GM12874 (cell line): ENCODE results near the gene HSD17B4.

Experiments used
- TF ChIP-seq, protein P1 (sequence below): IDR thresholded peaks from 2 replicates; pipeline ENCODE4 v1.5.1; 2011; ENCODE audit warnings: low read depth, mild to moderate bottlenecking, control low read depth, low read length, moderate library complexity; ENCODE audit not compliant: insufficient read depth

Gene HSD17B4

DNA sequence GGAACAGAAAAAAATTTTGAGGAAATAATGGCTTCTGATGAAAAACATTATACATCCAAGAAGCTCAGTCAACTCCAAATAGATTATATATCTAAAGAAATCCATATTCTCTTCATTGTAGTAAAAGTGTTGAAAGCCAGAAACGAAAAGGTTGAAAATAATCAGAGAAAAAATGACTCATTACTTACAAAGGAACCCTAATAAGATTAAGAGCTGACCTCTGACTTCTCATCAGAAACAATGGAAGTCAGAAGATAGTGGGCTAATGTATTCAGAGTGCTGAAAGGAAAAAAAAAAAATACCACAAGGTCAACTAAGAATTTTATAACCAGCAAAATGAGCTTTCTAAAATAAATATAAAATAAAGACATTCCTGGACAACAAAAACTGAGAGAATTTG lies 60.0 kb downstream of the HSD17B4 start:
- TF ChIP-seq, protein P1, sequence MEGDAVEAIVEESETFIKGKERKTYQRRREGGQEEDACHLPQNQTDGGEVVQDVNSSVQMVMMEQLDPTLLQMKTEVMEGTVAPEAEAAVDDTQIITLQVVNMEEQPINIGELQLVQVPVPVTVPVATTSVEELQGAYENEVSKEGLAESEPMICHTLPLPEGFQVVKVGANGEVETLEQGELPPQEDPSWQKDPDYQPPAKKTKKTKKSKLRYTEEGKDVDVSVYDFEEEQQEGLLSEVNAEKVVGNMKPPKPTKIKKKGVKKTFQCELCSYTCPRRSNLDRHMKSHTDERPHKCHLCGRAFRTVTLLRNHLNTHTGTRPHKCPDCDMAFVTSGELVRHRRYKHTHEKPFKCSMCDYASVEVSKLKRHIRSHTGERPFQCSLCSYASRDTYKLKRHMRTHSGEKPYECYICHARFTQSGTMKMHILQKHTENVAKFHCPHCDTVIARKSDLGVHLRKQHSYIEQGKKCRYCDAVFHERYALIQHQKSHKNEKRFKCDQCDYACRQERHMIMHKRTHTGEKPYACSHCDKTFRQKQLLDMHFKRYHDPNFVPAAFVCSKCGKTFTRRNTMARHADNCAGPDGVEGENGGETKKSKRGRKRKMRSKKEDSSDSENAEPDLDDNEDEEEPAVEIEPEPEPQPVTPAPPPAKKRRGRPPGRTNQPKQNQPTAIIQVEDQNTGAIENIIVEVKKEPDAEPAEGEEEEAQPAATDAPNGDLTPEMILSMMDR: no peak

DNA sequence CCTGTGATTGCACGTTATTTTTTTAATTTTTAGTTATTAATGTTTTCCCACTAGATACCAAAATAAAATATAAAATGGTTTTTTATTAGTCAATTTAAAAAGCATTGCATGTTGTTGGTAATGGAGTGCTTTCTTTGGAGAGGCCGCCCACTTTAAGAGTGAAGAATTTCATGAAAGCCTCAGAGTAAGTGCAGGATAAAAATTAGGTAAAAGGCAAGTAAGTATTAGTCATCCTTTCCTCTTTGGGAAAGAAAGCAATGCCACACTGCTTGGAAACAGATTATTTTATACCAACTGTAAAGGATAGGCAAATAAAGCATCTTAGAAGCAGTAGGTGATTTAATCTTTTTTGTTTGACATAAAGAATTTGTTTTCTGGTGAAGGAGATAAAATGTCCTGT lies 62.9 kb downstream of the HSD17B4 start:
- TF ChIP-seq, protein P1: no peak

DNA sequence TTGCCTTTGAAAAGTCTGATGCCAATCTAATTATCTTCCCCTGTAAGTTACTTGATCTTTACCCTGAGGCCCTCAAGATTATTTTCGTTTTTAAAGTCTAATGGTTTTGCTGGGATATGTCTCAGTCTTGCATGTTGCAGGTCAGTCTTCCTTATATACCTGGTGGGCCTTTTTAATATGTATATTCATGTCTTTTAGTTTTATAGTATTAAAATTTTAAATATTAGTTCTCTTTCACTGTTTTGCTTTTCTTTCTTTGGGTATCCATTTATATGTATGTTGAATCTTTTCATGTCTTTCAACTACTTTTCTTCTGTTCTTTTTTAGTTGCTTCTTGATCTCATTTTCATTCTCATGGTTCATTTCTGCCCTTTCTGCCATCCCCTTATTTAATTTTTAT lies 68.9 kb downstream of the HSD17B4 start:
- TF ChIP-seq, protein P1: no peak

DNA sequence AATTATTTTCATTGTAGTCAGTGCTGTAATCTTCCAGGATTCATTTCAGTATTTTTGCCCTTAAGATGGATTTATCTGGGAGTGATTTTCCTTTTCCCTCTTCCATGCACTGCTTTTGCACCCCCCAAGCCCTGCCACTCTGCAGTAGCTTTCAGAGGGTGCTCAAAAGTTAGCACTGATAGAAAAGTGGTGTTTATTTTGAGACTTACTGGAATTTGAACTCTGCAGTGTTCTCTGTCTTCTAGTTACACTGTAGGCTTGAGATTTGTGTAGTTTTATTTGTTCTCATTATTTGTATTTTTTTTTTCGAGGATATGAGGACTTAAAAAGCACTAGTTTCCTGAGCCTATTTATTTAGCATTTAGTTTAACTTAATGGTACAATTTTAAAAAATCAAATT lies 70.5 kb downstream of the HSD17B4 start:
- TF ChIP-seq, protein P1: no peak

DNA sequence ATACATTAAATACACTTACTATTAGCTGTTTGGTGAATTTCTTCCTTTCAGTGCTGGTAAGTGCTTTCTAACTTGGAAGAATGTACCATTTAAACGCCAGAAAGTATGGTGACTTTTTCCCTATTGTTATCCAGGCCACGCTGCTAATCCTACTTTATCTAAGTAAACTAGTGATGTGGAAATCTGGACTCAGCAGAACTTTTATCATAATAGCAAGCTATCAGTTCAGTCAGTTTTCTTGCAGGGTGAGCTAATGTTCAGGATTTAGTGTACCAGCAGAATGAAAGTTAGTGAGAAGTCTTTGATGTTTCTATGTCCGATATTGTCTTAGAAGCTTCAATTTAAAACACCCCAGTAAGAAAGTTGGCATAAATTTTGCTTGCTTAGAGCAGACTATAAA lies 72.2 kb downstream of the HSD17B4 start:
- TF ChIP-seq, protein P1: no peak

DNA sequence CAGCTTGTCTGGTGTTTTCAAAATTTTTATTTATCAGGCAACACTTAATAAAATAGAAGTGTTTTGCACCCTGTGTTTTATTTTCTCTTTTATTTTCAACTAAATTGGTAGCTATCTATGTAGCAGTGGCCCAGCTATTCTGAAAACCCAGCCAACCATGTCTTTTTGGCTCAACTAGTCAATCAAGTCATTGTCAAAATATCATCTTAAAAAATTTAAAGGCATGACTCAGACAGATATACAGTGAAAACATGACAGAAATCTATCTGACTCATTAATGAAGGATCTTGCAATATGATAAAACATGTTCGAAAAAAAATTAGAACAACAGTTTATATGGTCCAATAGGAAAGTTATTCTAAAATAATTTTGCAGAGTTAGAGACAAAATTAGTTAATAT lies 75.1 kb downstream of the HSD17B4 start:
- TF ChIP-seq, protein P1: no peak

DNA sequence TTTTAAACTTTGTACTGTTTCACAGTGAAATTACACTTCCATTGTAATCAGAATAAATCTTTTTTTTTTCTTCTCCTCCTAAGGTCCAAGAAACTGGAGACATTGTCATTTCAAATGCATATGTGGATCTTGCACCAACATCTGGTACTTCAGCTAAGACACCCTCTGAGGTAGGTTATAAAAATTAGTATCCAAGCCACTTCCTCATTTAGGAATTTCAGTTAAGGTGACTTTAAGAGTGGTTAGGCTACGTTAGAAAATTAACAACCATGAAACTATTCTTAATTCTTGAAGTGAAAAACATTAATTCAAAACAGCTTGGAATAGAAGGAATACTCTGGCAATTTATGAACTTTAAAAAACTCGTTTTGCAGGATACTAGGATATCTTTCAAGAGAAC lies 77.5 kb downstream of the HSD17B4 start:
- TF ChIP-seq, protein P1: no peak

DNA sequence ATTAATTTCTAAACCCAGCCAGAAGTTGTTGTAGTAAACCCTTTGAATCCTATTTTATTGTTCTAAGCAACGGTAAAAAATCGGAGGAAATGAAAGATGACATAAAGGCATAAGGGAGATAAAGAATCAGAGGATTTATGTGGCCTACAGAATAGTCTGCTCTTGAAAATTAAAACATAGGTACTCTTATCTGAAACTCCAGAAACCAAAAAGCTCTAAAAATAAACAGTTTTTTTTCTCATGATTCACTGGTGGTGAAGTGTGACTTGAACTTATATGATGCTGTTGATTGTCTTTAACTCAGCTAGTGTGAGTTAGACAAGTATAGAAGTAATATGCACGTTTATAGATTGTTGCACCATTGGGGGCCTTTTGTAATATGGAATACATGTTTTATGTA lies 80.3 kb downstream of the HSD17B4 start:
- TF ChIP-seq, protein P1: no peak
